Ishikawa (cell line): ENCODE measurements around the gene PAN3.

Source experiments
- CEBPB ChIP-seq: IDR thresholded peaks from 2 replicates; pipeline ENCODE4 v1.6.1; 2012
- CREB1 ChIP-seq: IDR thresholded peaks from 2 replicates; pipeline ENCODE4 v1.6.1; 2012; ENCODE audit warnings: low read depth
- EGR1 ChIP-seq: IDR thresholded peaks from 2 replicates; pipeline ENCODE4 v1.6.1; 2012
- EP300 ChIP-seq: IDR thresholded peaks from 2 replicates; pipeline ENCODE4 v1.6.1; 2012; ENCODE audit warnings: borderline replicate concordance
- FOXM1 ChIP-seq: IDR thresholded peaks from 2 replicates; pipeline ENCODE4 v1.6.1; 2012; ENCODE audit warnings: low read depth, borderline replicate concordance
- MAX ChIP-seq: IDR thresholded peaks from 2 replicates; pipeline ENCODE4 v1.6.1; 2012
- NFIC ChIP-seq: IDR thresholded peaks from 2 replicates; pipeline ENCODE4 v1.6.1; 2012
- RAD21 ChIP-seq: IDR thresholded peaks from 2 replicates; pipeline ENCODE4 v1.6.1; 2012; ENCODE audit warnings: low read depth
- REST ChIP-seq: IDR thresholded peaks from 2 replicates; pipeline ENCODE4 v1.6.1; 2012; ENCODE audit warnings: low read depth, mild to moderate bottlenecking
- TAF1 ChIP-seq: IDR thresholded peaks from 2 replicates; pipeline ENCODE4 v1.6.1; 2012; ENCODE audit warnings: low read depth, mild to moderate bottlenecking
- TCF12 ChIP-seq: IDR thresholded peaks from 2 replicates; pipeline ENCODE4 v1.6.1; 2012; ENCODE audit warnings: low read depth
- YY1 ChIP-seq: IDR thresholded peaks from 2 replicates; pipeline ENCODE4 v1.6.1; 2012; ENCODE audit warnings: low read depth

- TF ChIP-seq EP300 (no peak), REST (no peak), YY1 (no peak), CREB1 (no peak), TAF1 (no peak), CEBPB (no peak), TCF12 (no peak), FOXM1 (no peak), RAD21 (no peak), EGR1 (no peak), NFIC (no peak), MAX (no peak)
These were observed 1.4 kb upstream of the PAN3 start for GRCh38 chr13:28136916-28137315.
